IPS DF 6.9 (cell line): ENCODE measurements around the gene ACAP2.
"Not testable (repeated sequence)": the region's sequence is repeated elsewhere in the genome, so short reads cannot be mapped to it uniquely, and the experiment has no call there.

Experiments used
- DNase-seq: peaks from one replicate; pipeline ENCODE4 v3.0.0-alpha.2; 2013; ENCODE audit warnings: low read depth, low spot score
- H3K27ac ChIP-seq: one replicate; pipeline ENCODE4 v1.5.1; 2013; ENCODE audit warnings: low read length, control low read depth
- H3K27me3 ChIP-seq: 2 replicates; pipeline ENCODE4 v1.6.1; 2013; ENCODE audit warnings: mild to moderate bottlenecking, low read length; ENCODE audit not compliant: control insufficient read depth, insufficient read depth
- H3K36me3 ChIP-seq: 2 replicates; pipeline ENCODE4 v1.6.1; 2013; ENCODE audit warnings: low read length; ENCODE audit not compliant: control insufficient read depth, insufficient read depth
- H3K4me1 ChIP-seq: 2 replicates; pipeline ENCODE4 v1.6.1; 2013; ENCODE audit warnings: low read length; ENCODE audit not compliant: control insufficient read depth, insufficient read depth
- H3K4me3 ChIP-seq: 2 replicates; pipeline ENCODE4 v1.5.1; 2013; ENCODE audit warnings: mild to moderate bottlenecking, low read length
- H3K9me3 ChIP-seq: 2 replicates; pipeline ENCODE4 v1.6.1; 2013; ENCODE audit warnings: low read length, inconsistent platforms; ENCODE audit not compliant: control insufficient read depth, insufficient read depth
- WGBS: extraction: QIAGEN DNeasy Blood & Tissue Kit; methylation state at CpG from one replicate; pipeline ENCODE4 v1.1.7; 2013; ENCODE audit warnings: mixed read lengths, missing lambda C conversion rate; ENCODE audit not compliant: insufficient read length, insufficient coverage; 5-methylcytosine and 5-hydroxymethylcytosine counted together

ACAP2 gene

DNA sequence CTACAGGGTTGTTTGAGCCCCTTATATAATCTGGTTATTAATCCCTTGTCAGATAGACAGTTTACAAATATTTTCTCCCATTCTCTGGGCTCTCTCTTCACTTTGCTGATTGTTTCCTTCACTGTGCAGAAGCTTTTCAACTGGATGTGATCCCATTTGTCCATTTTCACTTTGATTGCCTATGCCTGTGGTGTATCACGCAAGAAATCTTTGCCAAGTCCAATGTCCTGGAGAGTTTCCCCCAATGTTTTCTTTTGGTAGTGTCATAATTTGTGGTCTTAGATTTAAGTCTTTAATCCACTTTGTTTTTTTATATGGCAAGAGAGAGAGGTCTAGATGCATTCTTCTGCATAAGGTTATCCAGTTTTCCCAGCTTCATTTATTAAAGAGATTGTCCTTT lies 212.6 kb downstream of the ACAP2 start:
- no peak overlapping the region for H3K4me3 ChIP-seq
- no peaks in the 10 kb centered on the region for H3K9me3 ChIP-seq
- H3K4me1 ChIP-seq: no peaks in the 10 kb centered on the region
- no peaks in the 10 kb centered on the region for H3K36me3 ChIP-seq
- WGBS: no CpG with 5 or more reads among the region's 1 CpG
- H3K27me3 ChIP-seq: no peaks in the 10 kb centered on the region
- no peak overlapping the region for H3K27ac ChIP-seq
- no peak for DNase-seq

DNA sequence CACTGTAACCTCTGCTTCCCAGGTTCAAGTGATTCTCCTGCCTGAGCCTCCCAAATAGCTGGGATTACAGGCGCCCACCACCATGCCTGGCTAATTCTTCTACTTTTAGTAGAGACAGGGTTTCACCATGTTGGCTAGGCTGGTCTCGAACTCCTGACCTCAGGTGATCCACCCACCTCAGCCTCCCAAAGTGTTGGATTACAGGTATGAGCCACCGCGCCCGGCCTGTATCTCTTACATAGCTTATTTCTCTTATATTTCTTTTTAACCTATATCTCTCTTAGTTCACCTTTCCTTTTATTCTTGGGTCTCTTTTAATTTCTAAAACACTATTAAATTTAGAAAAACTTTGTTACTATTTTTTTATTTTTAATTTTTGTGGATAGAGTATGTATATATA lies 213.9 kb downstream of the ACAP2 start:
- not testable (repeated sequence) for H3K4me3 ChIP-seq, H3K27me3 ChIP-seq, H3K36me3 ChIP-seq, DNase-seq, H3K27ac ChIP-seq, H3K4me1 ChIP-seq, H3K9me3 ChIP-seq
- WGBS: no CpG with 5 or more reads among the region's 5 CpGs

DNA sequence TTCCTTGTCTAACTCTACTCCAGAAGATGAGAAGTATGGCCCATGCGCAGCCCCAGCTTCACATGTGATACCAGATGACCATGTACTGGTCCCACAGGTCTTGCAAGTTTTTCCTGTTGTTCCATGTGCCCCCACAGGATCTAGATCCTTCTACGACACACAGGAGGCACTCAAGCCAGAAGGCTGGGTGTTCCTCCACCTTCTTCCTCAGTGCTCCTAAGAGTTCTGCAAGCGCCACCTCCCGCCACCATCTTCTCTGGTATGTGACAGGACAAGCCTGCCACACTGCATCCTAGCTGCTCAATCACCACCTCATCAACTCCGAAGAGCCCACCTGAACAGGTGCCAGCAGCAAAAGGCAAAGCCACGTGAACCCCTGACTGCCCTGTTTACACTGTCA lies 214.9 kb downstream of the ACAP2 start:
- Histone ChIP-seq H3K36me3 (no peaks in the 10 kb centered on the region), H3K4me1 (peaks cover 3% of the 10 kb centered on the region), H3K27me3 (no peaks in the 10 kb centered on the region), H3K4me3 (no peak overlapping the region), H3K27ac (no peak overlapping the region), H3K9me3 (no peaks in the 10 kb centered on the region)
- DNase-seq: no peak
- WGBS: no CpG with 5 or more reads among the region's 6 CpGs

DNA sequence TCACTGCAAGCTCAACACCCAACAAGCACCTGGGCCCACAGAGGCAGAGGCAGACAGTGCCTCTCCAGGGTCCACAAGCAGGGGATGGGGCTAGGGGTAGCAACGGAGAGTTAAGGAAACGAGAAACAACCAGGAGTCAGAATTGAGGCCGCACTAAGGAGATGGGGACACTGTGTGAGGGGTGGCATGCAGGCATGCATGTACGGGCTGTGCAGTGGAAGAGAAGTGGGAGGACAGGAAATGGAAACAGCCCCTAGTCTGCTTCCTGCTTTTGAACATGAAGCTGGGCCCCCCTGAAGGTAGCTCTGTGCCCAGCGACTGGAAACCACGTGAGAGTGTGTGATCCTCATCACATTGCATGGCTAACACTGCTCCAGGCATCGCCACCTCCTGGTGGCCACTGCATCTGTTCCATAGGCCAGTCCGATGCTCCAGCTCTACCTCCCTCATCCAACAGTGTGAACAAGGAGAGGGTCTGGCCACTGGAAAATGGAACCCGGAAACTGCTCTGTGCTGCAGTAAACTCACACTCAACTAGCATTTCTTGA lies 215.8 kb downstream of the ACAP2 start:
- DNase-seq: no peak
- Histone ChIP-seq H3K4me1 (peaks cover 3% of the 10 kb centered on the region), H3K9me3 (no peaks in the 10 kb centered on the region), H3K4me3 (no peak overlapping the region), H3K27ac (no peak overlapping the region), H3K27me3 (no peaks in the 10 kb centered on the region), H3K36me3 (no peaks in the 10 kb centered on the region)
- no CpG with 5 or more reads among the region's 9 CpGs for WGBS

DNA sequence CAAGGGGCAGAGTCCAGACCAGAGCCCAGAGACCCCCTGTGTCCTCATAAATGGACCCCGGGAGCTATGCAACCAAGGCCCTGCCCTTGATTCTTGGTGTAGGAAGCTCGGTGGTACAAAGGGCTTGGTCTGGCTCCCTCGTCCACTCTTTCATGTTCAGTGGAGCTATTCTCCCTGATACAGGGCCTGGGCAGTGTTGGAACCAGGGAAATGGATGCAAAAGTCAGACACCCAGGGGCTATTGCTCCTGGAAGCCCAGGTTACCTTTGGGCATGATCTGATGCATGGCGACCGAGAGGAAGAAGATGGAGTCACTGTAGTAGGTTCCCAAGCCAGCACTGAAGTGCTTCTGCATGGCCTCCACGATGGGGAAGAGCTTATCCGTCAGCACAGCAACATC lies 216.4 kb downstream of the ACAP2 start:
- no peak overlapping the region for H3K27ac ChIP-seq
- WGBS: no CpG with 5 or more reads among the region's 7 CpGs
- H3K36me3 ChIP-seq: no peaks in the 10 kb centered on the region
- H3K27me3 ChIP-seq: no peaks in the 10 kb centered on the region
- no peak overlapping the region for H3K4me3 ChIP-seq
- DNase-seq: no peak
- peaks cover 3% of the 10 kb centered on the region for H3K4me1 ChIP-seq
- no peaks in the 10 kb centered on the region for H3K9me3 ChIP-seq

DNA sequence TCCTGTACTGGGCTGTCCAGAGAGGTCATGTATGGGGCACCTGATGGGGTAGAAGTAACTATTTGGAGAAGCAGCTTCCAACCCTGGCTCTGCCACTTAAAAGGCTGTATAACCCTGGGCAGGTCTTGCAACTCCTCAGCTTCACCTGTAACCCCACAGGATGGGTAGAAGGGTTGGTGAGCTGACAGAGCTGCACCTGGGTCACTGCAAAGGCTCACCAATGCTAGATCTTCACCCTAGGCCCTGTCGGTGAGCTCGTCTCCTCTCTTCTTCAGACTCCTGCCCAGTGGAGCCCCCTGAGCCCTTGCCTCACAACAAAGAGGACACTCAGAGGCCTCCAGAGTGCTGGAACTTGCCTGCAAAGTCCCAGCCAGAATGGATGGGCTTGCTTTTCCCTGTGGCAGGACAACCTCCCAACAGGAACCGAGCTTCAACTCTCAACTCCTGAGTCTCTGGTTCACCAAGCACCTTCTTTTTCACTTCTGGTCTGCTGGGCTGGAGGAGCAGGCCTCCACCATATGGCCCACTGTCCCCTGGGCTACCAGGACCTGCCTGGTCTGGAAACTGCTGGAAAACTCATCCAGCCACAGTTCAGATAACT lies 217.7 kb downstream of the ACAP2 start:
- no peaks in the 10 kb centered on the region for H3K36me3 ChIP-seq
- H3K9me3 ChIP-seq: no peaks in the 10 kb centered on the region
- H3K27ac ChIP-seq: no peak overlapping the region
- no peak for DNase-seq
- H3K4me1 ChIP-seq: peaks cover 3% of the 10 kb centered on the region
- WGBS: no CpG with 5 or more reads among the region's 3 CpGs
- no peak overlapping the region for H3K4me3 ChIP-seq
- H3K27me3 ChIP-seq: no peaks in the 10 kb centered on the region
